GM12878 (cell line): ENCODE data around the gene REXO2. TPM values are rescaled to one million over a fixed set of nuclear protein-coding genes. Genes with fewer than 3 reads are reported as not detected.

Experiments used
- ATF7 ChIP-seq: fragments of 450-650 bp; IDR thresholded peaks from 2 replicates; pipeline ENCODE4 v1.6.1; 2016; ENCODE audit warnings: low read depth, mild to moderate bottlenecking
- BCL3 ChIP-seq: IDR thresholded peaks from 2 replicates; pipeline ENCODE4 v1.6.1; 2011; ENCODE audit warnings: borderline replicate concordance, low read depth, mild to moderate bottlenecking, moderate library complexity, low read length; ENCODE audit not compliant: insufficient read depth, poor library complexity, severe bottlenecking
- BRCA1 ChIP-seq: IDR thresholded peaks from 2 replicates; pipeline ENCODE4 v1.6.1; 2011; ENCODE audit warnings: low read depth, low read length, improper control_type of control experiment
- CHD1 ChIP-seq: IDR thresholded peaks from 2 replicates; pipeline ENCODE4 v1.6.1; 2012; ENCODE audit warnings: low read depth, low read length, improper control_type of control experiment
- CHD2 ChIP-seq: IDR thresholded peaks from 2 replicates; pipeline ENCODE4 v1.6.1; 2011; ENCODE audit warnings: low read depth, low read length, improper control_type of control experiment, borderline replicate concordance
- CHD4 ChIP-seq: fragments of 200-600 bp; sonication (generic); IDR thresholded peaks from 2 replicates; pipeline ENCODE4 v1.6.1; 2016; ENCODE audit warnings: mild to moderate bottlenecking
- EP300 ChIP-seq, 2 experiments: fragments of 150-350 bp in 1 of 2; IDR thresholded peaks; 2 replicates each; pipeline ENCODE4 v1.6.1; 2011 to 2012; ENCODE audit warnings: low read depth in 2 of 2, low read length in 2 of 2, borderline replicate concordance in 1 of 2, improper control_type of control experiment in 1 of 2, inconsistent platforms in 1 of 2; ENCODE audit not compliant: control insufficient read depth in 1 of 2
- FOXM1 ChIP-seq: IDR thresholded peaks from 2 replicates; pipeline ENCODE4 v1.6.1; 2012; ENCODE audit warnings: low read depth, mild to moderate bottlenecking, inconsistent platforms, low read length, moderate library complexity
- GABPA ChIP-seq: IDR thresholded peaks from 2 replicates; pipeline ENCODE4 v1.6.1; 2014; ENCODE audit warnings: antibody characterized with exemption, low read depth, mild to moderate bottlenecking, inconsistent platforms
- JUNB ChIP-seq: IDR thresholded peaks from 2 replicates; pipeline ENCODE4 v1.6.1; 2016; ENCODE audit warnings: antibody characterized with exemption, mild to moderate bottlenecking
- MAX ChIP-seq: IDR thresholded peaks from 2 replicates; pipeline ENCODE4 v1.6.1; 2012; ENCODE audit warnings: low read depth, low read length, improper control_type of control experiment
- MXI1 ChIP-seq: fragments of 150-350 bp; IDR thresholded peaks from 2 replicates; pipeline ENCODE4 v1.6.1; 2011; ENCODE audit warnings: low read depth, mild to moderate bottlenecking, inconsistent platforms, low read length, improper control_type of control experiment
- NRF1 ChIP-seq: conservative IDR thresholded peaks from 2 replicates; pipeline ENCODE4 v1.6.1; 2011; ENCODE audit warnings: mild to moderate bottlenecking, low read depth, low read length, improper control_type of control experiment
- SRF ChIP-seq, 2 experiments: IDR thresholded peaks; 2 replicates each; pipeline ENCODE4 v1.6.1; 2011; ENCODE audit warnings: low read depth in 2 of 2, low read length in 2 of 2, mild to moderate bottlenecking in 1 of 2, moderate library complexity in 1 of 2
- TAF1 ChIP-seq: IDR thresholded peaks from 2 replicates; pipeline ENCODE4 v1.6.1; 2011; ENCODE audit warnings: mild to moderate bottlenecking, low read depth, low read length, borderline replicate concordance
- TARDBP ChIP-seq: IDR thresholded peaks from 2 replicates; pipeline ENCODE4 v1.6.1; 2016; ENCODE audit warnings: borderline replicate concordance
- TCF7 ChIP-seq: IDR thresholded peaks from 2 replicates; pipeline ENCODE4 v1.6.1; 2014; ENCODE audit warnings: antibody characterized with exemption, borderline replicate concordance
- polyA plus RNA-seq, 11 experiments: library from polyadenylated mRNA; depleted of rRNA in 4 of 11; unstranded in 6 of 11; stranded (reverse) in 5 of 11; fragments of >200 nt; fragmentation: Nextera tagmentation in 4 of 11; fragmentation: Illumina TruSeq in 1 of 11; extraction: Ambion mirVana in 4 of 11; extraction: Trizol in 1 of 11; gene quantifications; 1 replicate in 1 of 11; 2 replicates in 10 of 11; pipeline versions ENCODE4 v1.2.1 to v1.2.3, GENCODE V29; 2011 to 2016; ENCODE audit warnings: inconsistent platforms in 2 of 11, missing spikeins in 2 of 11, low read depth in 1 of 11
- total RNA-seq, 4 experiments: library from RNA; depleted of rRNA in 3 of 4; stranded (reverse); fragments of >200 nt in 3 of 4; fragmentation: Illumina TruSeq in 1 of 4; extraction: Trizol in 1 of 4; gene quantifications; 2 replicates each; pipeline versions ENCODE4 v1.2.1 to v1.2.3, GENCODE V29; 2013 to 2021
- TF ChIP-seq, protein P1 (sequence below): fragments of 450-650 bp; IDR thresholded peaks from 2 replicates; pipeline ENCODE4 v1.6.1; 2018; ENCODE audit warnings: borderline replicate concordance, mild to moderate bottlenecking; ENCODE audit not compliant: partially characterized antibody
- TF ChIP-seq, protein P2 (sequence below): fragments of 450-650 bp; IDR thresholded peaks from 2 replicates; pipeline ENCODE4 v1.6.1; 2016; ENCODE audit warnings: mild to moderate bottlenecking
- TF ChIP-seq, protein P3 (sequence below): fragments of 450-650 bp; formaldehyde crosslinking; IDR thresholded peaks from 2 replicates; pipeline ENCODE4 v1.4.0; 2020; ENCODE audit warnings: mild to moderate bottlenecking, moderate library complexity

REXO2 gene
- total and polyA plus RNA-seq, 10 of the 15 experiments (the other 5 are each of a cell fraction or from before 2014, with no cell fraction given) = 3.3 to 12.5 (median 5.3) TPM

- TF ChIP-seq BCL3 (no peak), GABPA (no peak), CHD2 (no peak), BRCA1 (no peak), FOXM1 (no peak), TCF7 (no peak), JUNB (no peak), SRF (IDR thresholded peaks at IDR 0.05; ENCODE audit: low read depth in 2 of 2, low read length in 2 of 2) (no peak), MXI1 (peak; percentile 85), TAF1 (no peak), MAX (peak; percentile 92), ATF7 (no peak), TARDBP (peak; percentile 89), EP300 (IDR thresholded peaks at IDR 0.05; ENCODE audit: borderline replicate concordance in 1 of 2, control insufficient read depth in 1 of 2, low read depth in 2 of 2, low read length in 2 of 2) (no peak), CHD1 (no peak), NRF1 (peak; percentile 60), CHD4 (no peak)
- TF ChIP-seq, protein P1, sequence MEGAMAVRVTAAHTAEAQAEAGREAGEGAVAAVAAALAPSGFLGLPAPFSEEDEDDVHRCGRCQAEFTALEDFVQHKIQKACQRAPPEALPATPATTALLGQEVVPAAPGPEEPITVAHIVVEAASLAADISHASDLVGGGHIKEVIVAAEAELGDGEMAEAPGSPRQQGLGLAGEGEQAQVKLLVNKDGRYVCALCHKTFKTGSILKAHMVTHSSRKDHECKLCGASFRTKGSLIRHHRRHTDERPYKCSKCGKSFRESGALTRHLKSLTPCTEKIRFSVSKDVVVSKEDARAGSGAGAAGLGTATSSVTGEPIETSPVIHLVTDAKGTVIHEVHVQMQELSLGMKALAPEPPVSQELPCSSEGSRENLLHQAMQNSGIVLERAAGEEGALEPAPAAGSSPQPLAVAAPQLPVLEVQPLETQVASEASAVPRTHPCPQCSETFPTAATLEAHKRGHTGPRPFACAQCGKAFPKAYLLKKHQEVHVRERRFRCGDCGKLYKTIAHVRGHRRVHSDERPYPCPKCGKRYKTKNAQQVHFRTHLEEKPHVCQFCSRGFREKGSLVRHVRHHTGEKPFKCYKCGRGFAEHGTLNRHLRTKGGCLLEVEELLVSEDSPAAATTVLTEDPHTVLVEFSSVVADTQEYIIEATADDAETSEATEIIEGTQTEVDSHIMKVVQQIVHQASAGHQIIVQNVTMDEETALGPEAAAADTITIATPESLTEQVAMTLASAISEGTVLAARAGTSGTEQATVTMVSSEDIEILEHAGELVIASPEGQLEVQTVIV = peak; percentile 65
- TF ChIP-seq, protein P2, sequence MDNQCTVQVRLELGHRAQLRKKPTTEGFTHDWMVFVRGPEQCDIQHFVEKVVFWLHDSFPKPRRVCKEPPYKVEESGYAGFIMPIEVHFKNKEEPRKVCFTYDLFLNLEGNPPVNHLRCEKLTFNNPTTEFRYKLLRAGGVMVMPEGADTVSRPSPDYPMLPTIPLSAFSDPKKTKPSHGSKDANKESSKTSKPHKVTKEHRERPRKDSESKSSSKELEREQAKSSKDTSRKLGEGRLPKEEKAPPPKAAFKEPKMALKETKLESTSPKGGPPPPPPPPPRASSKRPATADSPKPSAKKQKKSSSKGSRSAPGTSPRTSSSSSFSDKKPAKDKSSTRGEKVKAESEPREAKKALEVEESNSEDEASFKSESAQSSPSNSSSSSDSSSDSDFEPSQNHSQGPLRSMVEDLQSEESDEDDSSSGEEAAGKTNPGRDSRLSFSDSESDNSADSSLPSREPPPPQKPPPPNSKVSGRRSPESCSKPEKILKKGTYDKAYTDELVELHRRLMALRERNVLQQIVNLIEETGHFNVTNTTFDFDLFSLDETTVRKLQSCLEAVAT = no peak
- TF ChIP-seq, protein P3, sequence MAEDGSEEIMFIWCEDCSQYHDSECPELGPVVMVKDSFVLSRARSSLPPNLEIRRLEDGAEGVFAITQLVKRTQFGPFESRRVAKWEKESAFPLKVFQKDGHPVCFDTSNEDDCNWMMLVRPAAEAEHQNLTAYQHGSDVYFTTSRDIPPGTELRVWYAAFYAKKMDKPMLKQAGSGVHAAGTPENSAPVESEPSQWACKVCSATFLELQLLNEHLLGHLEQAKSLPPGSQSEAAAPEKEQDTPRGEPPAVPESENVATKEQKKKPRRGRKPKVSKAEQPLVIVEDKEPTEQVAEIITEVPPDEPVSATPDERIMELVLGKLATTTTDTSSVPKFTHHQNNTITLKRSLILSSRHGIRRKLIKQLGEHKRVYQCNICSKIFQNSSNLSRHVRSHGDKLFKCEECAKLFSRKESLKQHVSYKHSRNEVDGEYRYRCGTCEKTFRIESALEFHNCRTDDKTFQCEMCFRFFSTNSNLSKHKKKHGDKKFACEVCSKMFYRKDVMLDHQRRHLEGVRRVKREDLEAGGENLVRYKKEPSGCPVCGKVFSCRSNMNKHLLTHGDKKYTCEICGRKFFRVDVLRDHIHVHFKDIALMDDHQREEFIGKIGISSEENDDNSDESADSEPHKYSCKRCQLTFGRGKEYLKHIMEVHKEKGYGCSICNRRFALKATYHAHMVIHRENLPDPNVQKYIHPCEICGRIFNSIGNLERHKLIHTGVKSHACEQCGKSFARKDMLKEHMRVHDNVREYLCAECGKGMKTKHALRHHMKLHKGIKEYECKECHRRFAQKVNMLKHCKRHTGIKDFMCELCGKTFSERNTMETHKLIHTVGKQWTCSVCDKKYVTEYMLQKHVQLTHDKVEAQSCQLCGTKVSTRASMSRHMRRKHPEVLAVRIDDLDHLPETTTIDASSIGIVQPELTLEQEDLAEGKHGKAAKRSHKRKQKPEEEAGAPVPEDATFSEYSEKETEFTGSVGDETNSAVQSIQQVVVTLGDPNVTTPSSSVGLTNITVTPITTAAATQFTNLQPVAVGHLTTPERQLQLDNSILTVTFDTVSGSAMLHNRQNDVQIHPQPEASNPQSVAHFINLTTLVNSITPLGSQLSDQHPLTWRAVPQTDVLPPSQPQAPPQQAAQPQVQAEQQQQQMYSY = no peak
Measured at GRCh38 chr11:114439229-114440120, at the start of gene REXO2 (continued).
